ENCODE data around the gene SFRP5.

- TF ChIP-seq, protein P1, sequence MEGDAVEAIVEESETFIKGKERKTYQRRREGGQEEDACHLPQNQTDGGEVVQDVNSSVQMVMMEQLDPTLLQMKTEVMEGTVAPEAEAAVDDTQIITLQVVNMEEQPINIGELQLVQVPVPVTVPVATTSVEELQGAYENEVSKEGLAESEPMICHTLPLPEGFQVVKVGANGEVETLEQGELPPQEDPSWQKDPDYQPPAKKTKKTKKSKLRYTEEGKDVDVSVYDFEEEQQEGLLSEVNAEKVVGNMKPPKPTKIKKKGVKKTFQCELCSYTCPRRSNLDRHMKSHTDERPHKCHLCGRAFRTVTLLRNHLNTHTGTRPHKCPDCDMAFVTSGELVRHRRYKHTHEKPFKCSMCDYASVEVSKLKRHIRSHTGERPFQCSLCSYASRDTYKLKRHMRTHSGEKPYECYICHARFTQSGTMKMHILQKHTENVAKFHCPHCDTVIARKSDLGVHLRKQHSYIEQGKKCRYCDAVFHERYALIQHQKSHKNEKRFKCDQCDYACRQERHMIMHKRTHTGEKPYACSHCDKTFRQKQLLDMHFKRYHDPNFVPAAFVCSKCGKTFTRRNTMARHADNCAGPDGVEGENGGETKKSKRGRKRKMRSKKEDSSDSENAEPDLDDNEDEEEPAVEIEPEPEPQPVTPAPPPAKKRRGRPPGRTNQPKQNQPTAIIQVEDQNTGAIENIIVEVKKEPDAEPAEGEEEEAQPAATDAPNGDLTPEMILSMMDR (conservative IDR thresholded peaks at IDR 0.05) = no peak
- TF ChIP-seq ZFX (IDR thresholded peaks at IDR 0.05) = no peak
Observed at GRCh38 chr10:97734021-97734420, 37.8 kb downstream of the SFRP5 start.

Measured in C4-2B (cell line).